Spleen (tissue), 11 donors: ENCODE results near the gene OPCML. TPM values are rescaled to one million over a fixed set of nuclear protein-coding genes. Genes with fewer than 3 reads are reported as not detected.

Source experiments
- DNase-seq: peaks from one replicate; pipeline ENCODE4 v3.0.0-alpha.2; 2020
- H3K27ac ChIP-seq, 8 donors: fragments of 200-600 bp; sonication (generic) in 7 of 8; 1 replicate in 4 of 8; 2 replicates in 4 of 8; pipeline versions ENCODE4 v1.5.0 to v1.8.0; 2016 to 2021; ENCODE audit warnings: inconsistent platforms in 4 of 8, mild to moderate bottlenecking in 4 of 8, moderate library complexity in 1 of 8
- H3K27me3 ChIP-seq, 7 donors: fragments of 200-600 bp; sonication (generic) in 6 of 7; replicated peaks in 1 of 7; 1 replicate in 4 of 7; 2 replicates in 3 of 7; pipeline versions ENCODE4 v1.5.0 to v1.8.0; 2016 to 2021; ENCODE audit warnings: inconsistent platforms in 3 of 7, mild to moderate bottlenecking in 1 of 7
- H3K36me3 ChIP-seq, 6 donors: fragments of 200-600 bp; sonication (generic) in 5 of 6; 1 replicate in 4 of 6; 2 replicates in 2 of 6; pipeline versions ENCODE4 v1.5.0 to v1.8.0; 2016 to 2021; ENCODE audit warnings: inconsistent platforms in 2 of 6
- H3K4me1 ChIP-seq, 6 donors: fragments of 200-600 bp; sonication (generic) in 5 of 6; 1 replicate in 3 of 6; 2 replicates in 3 of 6; pipeline versions ENCODE4 v1.5.0 to v1.8.0; 2016 to 2021; ENCODE audit warnings: inconsistent platforms in 3 of 6
- H3K4me3 ChIP-seq, 8 donors: fragments of 200-600 bp; sonication (generic) in 7 of 8; 1 replicate in 4 of 8; 2 replicates in 4 of 8; pipeline versions ENCODE4 v1.5.0 to v1.8.0; 2016 to 2021; ENCODE audit warnings: inconsistent platforms in 4 of 8, mild to moderate bottlenecking in 4 of 8, moderate library complexity in 2 of 8
- H3K9me3 ChIP-seq, 8 donors: fragments of 200-600 bp; sonication (generic) in 7 of 8; 1 replicate in 4 of 8; 2 replicates in 4 of 8; pipeline versions ENCODE4 v1.5.0 to v1.8.0; 2016 to 2021; ENCODE audit warnings: inconsistent platforms in 4 of 8
- POLR2A ChIP-seq, 3 donors: fragments of 450-650 bp; IDR thresholded peaks; one replicate each; pipeline ENCODE4 v1.5.1; 2017; ENCODE audit warnings: antibody characterized with exemption in 3 of 3, mild to moderate bottlenecking in 1 of 3
- POLR2AphosphoS5 ChIP-seq, 3 donors: sonication (generic); formaldehyde crosslinking; IDR thresholded peaks; one replicate each; pipeline ENCODE4 v1.5.1; 2017; ENCODE audit warnings: antibody characterized with exemption in 3 of 3
- WGBS, 5 donors: extraction: QIAGEN DNeasy Blood & Tissue Kit in 3 of 5; methylation state at CpG; one replicate each; pipeline versions ENCODE4 v1.1.5 to v1.1.7; 2013 to 2018; 5-methylcytosine and 5-hydroxymethylcytosine counted together
- intact Hi-C: fragments of 100-400 bp; cut with DNase I; formaldehyde crosslinking; loops from one replicate; pipeline ENCODE4 v1.15.0; 2023; ENCODE audit warnings: low total_unique reads
- polyA plus RNA-seq, 3 donors: library from polyadenylated mRNA; stranded (reverse); fragments of 200-250 nt; gene quantifications; one replicate each; pipeline ENCODE4 v1.2.1, GENCODE V29; 2013
- total RNA-seq, 7 donors: library from RNA; depleted of rRNA in 3 of 7; stranded (reverse); fragments of >200 nt in 3 of 7; fragmentation: NEBNext Ultra II Directional in 4 of 7; extraction: Animal tissue kit (Norgen Biotek cat#: 25700) in 4 of 7; gene quantifications; one replicate each; pipeline versions ENCODE4 v1.1.0 to v1.2.1, GENCODE V29; 2016 to 2021
- TF ChIP-seq, protein P1 (sequence below), 11 experiments: fragments of 200-600 bp in 7 of 11; fragments of 450-650 bp in 4 of 11; sonication (generic) in 4 of 11; IDR thresholded peaks in 8 of 11; conservative IDR thresholded peaks in 3 of 11; 1 replicate in 7 of 11; 2 replicates in 4 of 11; pipeline versions ENCODE4 v1.4.0 to v1.8.0; 2016 to 2021; ENCODE audit warnings: antibody characterized with exemption in 11 of 11, inconsistent platforms in 4 of 11, mild to moderate bottlenecking in 1 of 11
- donor health status: healthy with polysubstance abuse.
- donor health status: DM: no; HTN: no; CAD: no; lungs with moderate emphysema.
- donor health status: DM: no; HTN: no; CAD: no.
- donor health status: Bipolar disorder and iron deficiency.
- donor health status: healthy.
- donor health status: DM: no; HTN: no; CAD: no.
- donor health status: DM: yes; HTN: yes; CAD: no.

Gene OPCML
- total and polyA plus RNA-seq, 10 donors = 0.09 to 10.7 (median 3.1) TPM

GRCh38 chr11:132453406-132453805 lies 1078.9 kb downstream of the OPCML start:
- Histone ChIP-seq H3K36me3 (no peaks in the 10 kb centered on the region), H3K27me3 (no peaks in the 10 kb centered on the region), H3K4me1 (no peaks in the 10 kb centered on the region), H3K9me3 (peaks cover 0 to 6% (median 0%) of the 10 kb centered on the region in 8 donors), H3K27ac (no peak overlapping the region), H3K4me3 (no peak overlapping the region)
- no peak for TF ChIP-seq POLR2AphosphoS5 (IDR thresholded peaks at IDR 0.05)
- TF ChIP-seq, protein P1, sequence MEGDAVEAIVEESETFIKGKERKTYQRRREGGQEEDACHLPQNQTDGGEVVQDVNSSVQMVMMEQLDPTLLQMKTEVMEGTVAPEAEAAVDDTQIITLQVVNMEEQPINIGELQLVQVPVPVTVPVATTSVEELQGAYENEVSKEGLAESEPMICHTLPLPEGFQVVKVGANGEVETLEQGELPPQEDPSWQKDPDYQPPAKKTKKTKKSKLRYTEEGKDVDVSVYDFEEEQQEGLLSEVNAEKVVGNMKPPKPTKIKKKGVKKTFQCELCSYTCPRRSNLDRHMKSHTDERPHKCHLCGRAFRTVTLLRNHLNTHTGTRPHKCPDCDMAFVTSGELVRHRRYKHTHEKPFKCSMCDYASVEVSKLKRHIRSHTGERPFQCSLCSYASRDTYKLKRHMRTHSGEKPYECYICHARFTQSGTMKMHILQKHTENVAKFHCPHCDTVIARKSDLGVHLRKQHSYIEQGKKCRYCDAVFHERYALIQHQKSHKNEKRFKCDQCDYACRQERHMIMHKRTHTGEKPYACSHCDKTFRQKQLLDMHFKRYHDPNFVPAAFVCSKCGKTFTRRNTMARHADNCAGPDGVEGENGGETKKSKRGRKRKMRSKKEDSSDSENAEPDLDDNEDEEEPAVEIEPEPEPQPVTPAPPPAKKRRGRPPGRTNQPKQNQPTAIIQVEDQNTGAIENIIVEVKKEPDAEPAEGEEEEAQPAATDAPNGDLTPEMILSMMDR (IDR thresholded peaks at IDR 0.05 in 8 of 11, conservative IDR thresholded peaks at IDR 0.05 in 3 of 11) = no peak
- TF ChIP-seq POLR2A (IDR thresholded peaks at IDR 0.05) = no peak
- DNase-seq = no peak
- WGBS, 5 donors = 82 to 91% (median 83%) methylated on average over 8 of the region's 8 CpGs
- intact Hi-C loops = no loop called here

- Histone ChIP-seq H3K27me3 (no peaks in the 10 kb centered on the region), H3K36me3 (no peaks in the 10 kb centered on the region), H3K9me3 (peaks cover 0 to 6% (median 0%) of the 10 kb centered on the region in 8 donors), H3K4me3 (no peak overlapping the region), H3K4me1 (no peaks in the 10 kb centered on the region), H3K27ac (no peak overlapping the region)
- TF ChIP-seq POLR2A (IDR thresholded peaks at IDR 0.05) (no peak), POLR2AphosphoS5 (IDR thresholded peaks at IDR 0.05) (no peak)
- TF ChIP-seq, protein P1 (IDR thresholded peaks at IDR 0.05 in 8 of 11, conservative IDR thresholded peaks at IDR 0.05 in 3 of 11) = no peak
- WGBS, 5 donors = 67 to 96% (median 85%) methylated on average over 1 of the region's 1 CpG
- intact Hi-C loops = no loop called here
- no peak for DNase-seq
These were observed 1079.7 kb downstream of the OPCML start for GRCh38 chr11:132452616-132453015.

GRCh38 chr11:132451942-132452601 lies 1080.2 kb downstream of the OPCML start:
- Histone ChIP-seq H3K27ac (no peak overlapping the region), H3K4me3 (no peak overlapping the region), H3K9me3 (peaks cover 0 to 6% (median 0%) of the 10 kb centered on the region in 8 donors), H3K27me3 (no peaks in the 10 kb centered on the region), H3K36me3 (no peaks in the 10 kb centered on the region), H3K4me1 (no peaks in the 10 kb centered on the region)
- no peak for DNase-seq
- TF ChIP-seq POLR2AphosphoS5 (IDR thresholded peaks at IDR 0.05) (no peak), POLR2A (IDR thresholded peaks at IDR 0.05) (no peak)
- TF ChIP-seq, protein P1 (IDR thresholded peaks at IDR 0.05 in 8 of 11, conservative IDR thresholded peaks at IDR 0.05 in 3 of 11) = no peak
- 73 to 81% (median 77%) methylated on average over 7 of the region's 7 CpGs for WGBS, 5 donors
- intact Hi-C loops = no loop called here

DNA sequence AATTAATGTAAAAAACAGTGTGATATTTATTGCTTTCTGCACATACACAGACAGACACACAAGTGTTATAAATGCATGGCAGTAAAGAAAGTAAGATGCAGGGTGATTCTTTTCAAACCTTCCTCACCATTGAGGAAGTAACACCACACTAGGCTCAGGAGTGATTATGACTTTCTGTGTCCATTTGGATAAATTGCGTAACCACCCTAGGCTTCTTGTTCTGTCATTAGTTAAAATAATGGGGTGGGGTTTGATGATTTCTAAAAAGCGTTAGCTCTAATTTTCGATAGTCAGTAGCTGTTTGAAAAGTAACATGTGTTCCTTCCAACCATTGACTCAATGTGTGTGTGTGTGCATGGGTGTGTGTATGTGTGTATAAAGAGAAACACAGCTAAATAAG lies 1081.7 kb downstream of the OPCML start:
- intact Hi-C loops = no loop called here
- no peak for DNase-seq
- H3K27ac ChIP-seq = no peak overlapping the region
- H3K4me1 ChIP-seq = no peaks in the 10 kb centered on the region
- H3K27me3 ChIP-seq = no peaks in the 10 kb centered on the region
- H3K9me3 ChIP-seq = peaks cover 0 to 6% (median 0%) of the 10 kb centered on the region in 8 donors
- no peaks in the 10 kb centered on the region for H3K36me3 ChIP-seq
- no peak for TF ChIP-seq POLR2AphosphoS5 (IDR thresholded peaks at IDR 0.05)
- TF ChIP-seq POLR2A (IDR thresholded peaks at IDR 0.05) = no peak
- TF ChIP-seq, protein P1 (IDR thresholded peaks at IDR 0.05 in 8 of 11, conservative IDR thresholded peaks at IDR 0.05 in 3 of 11) = no peak
- no peak overlapping the region for H3K4me3 ChIP-seq
- WGBS, 5 donors = 85 to 95% (median 88%) methylated on average over 3 of the region's 3 CpGs
